HG03558 (cell line): ENCODE measurements around the gene MS4A1.
"Not testable (repeated sequence)": the region's sequence is repeated elsewhere in the genome, so short reads cannot be mapped to it uniquely, and the experiment has no call there.

ENCODE experiments used
- ATAC-seq: cut with Tn5 transposase; IDR thresholded peaks from one replicate; pipeline ENCODE4 v1.9.1; 2021; ENCODE audit warnings: moderate number of reproducible peaks; ENCODE audit not compliant: unreplicated experiment; ENCODE audit errors: extremely low read depth

MS4A1 gene

GRCh38 chr11:60500276-60500910, 44.7 kb downstream of the MS4A1 start:
- no peak for ATAC-seq

GRCh38 chr11:60502221-60502775, 46.7 kb downstream of the MS4A1 start:
- ATAC-seq = no peak

- no peak for ATAC-seq
These were observed 48.7 kb downstream of the MS4A1 start for GRCh38 chr11:60504219-60504905.

GRCh38 chr11:60509609-60510008, 54.0 kb downstream of the MS4A1 start:
- not testable (repeated sequence) for ATAC-seq

- ATAC-seq = not testable (repeated sequence)
These were observed 54.6 kb downstream of the MS4A1 start for GRCh38 chr11:60510209-60510608.

GRCh38 chr11:60511393-60511792, 55.7 kb downstream of the MS4A1 start:
- ATAC-seq = no peak

- no peak for ATAC-seq
These were observed 57.1 kb downstream of the MS4A1 start for GRCh38 chr11:60512651-60513225.

GRCh38 chr11:60513496-60514460, 58.1 kb downstream of the MS4A1 start:
- ATAC-seq = no peak

GRCh38 chr11:60515144-60515855, 59.7 kb downstream of the MS4A1 start, which contains the start of gene MS4A13:
MS4A13 (plus strand) TSS chr11:60515392; CDS start chr11:60518084, 2,692 bp downstream.
- ATAC-seq = no peak
